Heart left ventricle (tissue), 16 donors: ENCODE data around the gene CHIT1. TPM values are rescaled to one million over a fixed set of nuclear protein-coding genes. Genes with fewer than 3 reads are reported as not detected.

ENCODE experiments used
- ATAC-seq, 4 donors: fragments of 200-7000 bp; cut with Tn5 transposase; one replicate each; pipeline ENCODE4 v1.9.1; 2020 to 2022; ENCODE audit warnings: moderate library complexity in 4 of 4, mild to moderate bottlenecking in 3 of 4, moderate number of reproducible peaks in 1 of 4
- DNase-seq, 5 donors: peaks; one replicate each; pipeline ENCODE4 v3.0.0-alpha.2; 2020
- H3K27ac ChIP-seq, 12 donors: fragments of 200-600 bp; sonication (generic) in 4 of 12; one replicate each; pipeline versions ENCODE4 v1.5.0 to v1.8.0; 2016 to 2022; ENCODE audit warnings: mild to moderate bottlenecking in 2 of 12
- H3K27me3 ChIP-seq, 9 donors: fragments of 200-600 bp; sonication (generic) in 2 of 9; one replicate each; pipeline versions ENCODE4 v1.5.1 to v1.8.0; 2016 to 2022; ENCODE audit warnings: mild to moderate bottlenecking in 3 of 9
- H3K36me3 ChIP-seq, 9 donors: fragments of 200-600 bp; sonication (generic) in 2 of 9; one replicate each; pipeline versions ENCODE4 v1.5.0 to v1.8.0; 2018 to 2022; ENCODE audit warnings: mild to moderate bottlenecking in 2 of 9
- H3K4me1 ChIP-seq, 12 donors: fragments of 200-600 bp; sonication (generic) in 4 of 12; one replicate each; pipeline versions ENCODE4 v1.5.0 to v1.8.0; 2016 to 2022; ENCODE audit warnings: mild to moderate bottlenecking in 3 of 12
- H3K4me3 ChIP-seq, 12 donors: fragments of 200-600 bp; sonication (generic) in 4 of 12; one replicate each; pipeline versions ENCODE4 v1.5.0 to v1.8.0; 2017 to 2022; ENCODE audit warnings: mild to moderate bottlenecking in 9 of 12, moderate library complexity in 4 of 12
- H3K9me3 ChIP-seq, 12 donors: fragments of 200-600 bp; sonication (generic) in 4 of 12; one replicate each; pipeline versions ENCODE4 v1.5.0 to v1.8.0; 2016 to 2022; ENCODE audit warnings: mild to moderate bottlenecking in 1 of 12
- POLR2A ChIP-seq, 2 donors: fragments of 450-650 bp; IDR thresholded peaks; one replicate each; pipeline ENCODE4 v1.6.1; 2017; ENCODE audit warnings: antibody characterized with exemption in 2 of 2, mild to moderate bottlenecking in 2 of 2, moderate library complexity in 2 of 2
- WGBS, 4 donors: extraction: QIAGEN DNeasy Blood & Tissue Kit in 2 of 4; methylation state at CpG; one replicate each; pipeline versions ENCODE4 v1.1.5 to v1.1.7; 2013 to 2018; 5-methylcytosine and 5-hydroxymethylcytosine counted together
- intact Hi-C, 10 donors: fragments of 100-400 bp; cut with DNase I; formaldehyde crosslinking; loops; one replicate each; pipeline versions ENCODE4 v1.11.1 to v1.14.2; 2022
- polyA plus RNA-seq, 2 donors: library from polyadenylated mRNA; stranded (reverse); fragments of 200-250 nt; gene quantifications; one replicate each; pipeline ENCODE4 v1.2.3, GENCODE V29; 2013
- total RNA-seq, 9 donors: library from RNA; depleted of rRNA in 2 of 9; stranded (reverse); fragments of >200 nt in 2 of 9; fragmentation: NEBNext Ultra II Directional in 3 of 9; extraction: Animal tissue kit (Norgen Biotek cat#: 25700) in 3 of 9; gene quantifications; one replicate each; pipeline versions ENCODE4 v1.1.0 to v1.2.4, GENCODE V29; 2016 to 2023
- TF ChIP-seq, protein P1 (sequence below), 12 donors: fragments of 200-600 bp; sonication (generic) in 4 of 12; IDR thresholded peaks; one replicate each; pipeline versions ENCODE4 v1.5.0 to v1.8.0; 2018 to 2022; ENCODE audit warnings: antibody characterized with exemption in 12 of 12, mild to moderate bottlenecking in 5 of 12
- donor health status: ischemic (EF 13 %, LVEDD 7.1; RV severe dilation, severe dysfunction).
- donor health status: healthy with polysubstance abuse.
- donor health status: DM: no; HTN: yes; CAD: no.
- donor health status: DM: no; HTN: no; CAD: no.
- donor health status: ischemic (EF 25% LVEDD 6.9; RV normal size, moderate dysfunction).
- donor health status: ischemic (EF 25% LVEDD 5.7; RV mildly dilated, moderate dysfunction).
- donor health status: healthy.
- donor health status: DM: yes; HTN: yes; CAD: no.
- donor health status: ischemic (EF 35%, LVEDD 5.7; RV mildly dilated, moderate dysfunction).
- donor health status: nonischemic (EF 11% LVEDD 7.7; RV severe dilation, severe dysfunction).
- donor health status: DM: yes; HTN: yes; CAD: no.
- donor health status: PGD.
- donor health status: ischemic (EF 29% LVEDD 5.4; RV normal size, mild dysfunction).
- donor health status: nonischemic (EF 23%, LVEDD 6.1; RV moderate dilation, normal function).

CHIT1 gene
- total and polyA plus RNA-seq, 11 donors, result 0.05 to 1.7 (median 0.22) TPM; not detected in 6

- H3K4me1 ChIP-seq, result peaks cover 10 to 80% (median 60%) of the 10 kb centered on the region in 12 donors
- 74 to 88% (median 84%) methylated on average over 7 to 12 of the region's 12 CpGs for WGBS, 4 donors
- peak overlapping the region in 8 of 12 donors; percentile 29 to 54 (median 41) for H3K4me3 ChIP-seq
- no peaks in the 10 kb centered on the region for H3K9me3 ChIP-seq
- intact Hi-C loops, result loop anchor here (1.0 to 10.0 kb wide), 15 partner anchors 32 to 431 kb away; partner anchors contain the start of gene BTG2 (in 3 of the 10)
- ATAC-seq (peak in 2 of 4 donors; percentile 0 to 2), DNase-seq (peak in 4 of 5 donors; percentile 62 to 74 (median 66))
- H3K27me3 ChIP-seq, result no peaks in the 10 kb centered on the region
- H3K27ac ChIP-seq, result peak overlapping the region; percentile 48 to 98 (median 89)
- H3K36me3 ChIP-seq, result no peaks in the 10 kb centered on the region
- no peak for TF ChIP-seq POLR2A (IDR thresholded peaks at IDR 0.05)
- TF ChIP-seq, protein P1, sequence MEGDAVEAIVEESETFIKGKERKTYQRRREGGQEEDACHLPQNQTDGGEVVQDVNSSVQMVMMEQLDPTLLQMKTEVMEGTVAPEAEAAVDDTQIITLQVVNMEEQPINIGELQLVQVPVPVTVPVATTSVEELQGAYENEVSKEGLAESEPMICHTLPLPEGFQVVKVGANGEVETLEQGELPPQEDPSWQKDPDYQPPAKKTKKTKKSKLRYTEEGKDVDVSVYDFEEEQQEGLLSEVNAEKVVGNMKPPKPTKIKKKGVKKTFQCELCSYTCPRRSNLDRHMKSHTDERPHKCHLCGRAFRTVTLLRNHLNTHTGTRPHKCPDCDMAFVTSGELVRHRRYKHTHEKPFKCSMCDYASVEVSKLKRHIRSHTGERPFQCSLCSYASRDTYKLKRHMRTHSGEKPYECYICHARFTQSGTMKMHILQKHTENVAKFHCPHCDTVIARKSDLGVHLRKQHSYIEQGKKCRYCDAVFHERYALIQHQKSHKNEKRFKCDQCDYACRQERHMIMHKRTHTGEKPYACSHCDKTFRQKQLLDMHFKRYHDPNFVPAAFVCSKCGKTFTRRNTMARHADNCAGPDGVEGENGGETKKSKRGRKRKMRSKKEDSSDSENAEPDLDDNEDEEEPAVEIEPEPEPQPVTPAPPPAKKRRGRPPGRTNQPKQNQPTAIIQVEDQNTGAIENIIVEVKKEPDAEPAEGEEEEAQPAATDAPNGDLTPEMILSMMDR (IDR thresholded peaks at IDR 0.05), result no peak
Observed at GRCh38 chr1:203273869-203274602, 44.6 kb upstream of the CHIT1 start.

GRCh38 chr1:203273206-203273868, 43.9 kb upstream of the CHIT1 start:
- ATAC-seq, result peak; percentile 50 to 76 (median 62)

GRCh38 chr1:203272633-203273205, 43.2 kb upstream of the CHIT1 start:
- H3K4me3 ChIP-seq, result peak overlapping the region in 9 of 12 donors; percentile 29 to 54 (median 40)
- H3K27ac ChIP-seq, result peak overlapping the region in 8 of 12 donors; percentile 48 to 98 (median 92)
- H3K9me3 ChIP-seq, result no peaks in the 10 kb centered on the region
- peaks cover 2 to 77% (median 53%) of the 10 kb centered on the region in 12 donors for H3K4me1 ChIP-seq
- intact Hi-C loops, result loop anchor here (1.0 to 10.0 kb wide), 15 partner anchors 34 to 432 kb away; partner anchors contain the start of gene BTG2 (in 3 of the 10)
- DNase-seq (no peak), ATAC-seq (no peak)
- no peaks in the 10 kb centered on the region for H3K36me3 ChIP-seq
- 24 to 52% (median 29%) methylated on average over 5 to 17 of the region's 17 CpGs for WGBS, 4 donors
- TF ChIP-seq, protein P1 (IDR thresholded peaks at IDR 0.05), result no peak
- TF ChIP-seq POLR2A (IDR thresholded peaks at IDR 0.05), result no peak
- H3K27me3 ChIP-seq, result no peaks in the 10 kb centered on the region

More at GRCh38 chr1:203273206-203273868, 43.9 kb upstream of the CHIT1 start:
- Histone ChIP-seq H3K9me3 (no peaks in the 10 kb centered on the region), H3K27me3 (no peaks in the 10 kb centered on the region), H3K27ac (peak overlapping the region; percentile 8 to 98 (median 89)), H3K4me1 (peaks cover 7 to 81% (median 57%) of the 10 kb centered on the region in 12 donors), H3K4me3 (peak overlapping the region in 10 of 12 donors; percentile 29 to 54 (median 40)), H3K36me3 (no peaks in the 10 kb centered on the region)
- DNase-seq, result peak; percentile 86 to 94 (median 88)
- intact Hi-C loops, result loop anchor here (1.0 to 10.0 kb wide), 15 partner anchors 33 to 431 kb away; partner anchors contain the start of gene BTG2 (in 3 of the 10)
- TF ChIP-seq, protein P1 (IDR thresholded peaks at IDR 0.05), result peak; percentile 95 to 100 (median 98)
- TF ChIP-seq POLR2A (IDR thresholded peaks at IDR 0.05), result peak in 1 of 2 donors; percentile 34
- WGBS, 4 donors, result 14 to 21% (median 17%) methylated on average over 16 to 32 of the region's 32 CpGs
